Liver (tissue), 9 donors: ENCODE data around the gene SBF2. TPM values are rescaled to one million over a fixed set of nuclear protein-coding genes. Genes with fewer than 3 reads are reported as not detected.
"Not testable (repeated sequence)": the region's sequence is repeated elsewhere in the genome, so short reads cannot be mapped to it uniquely, and the experiment has no call there.

ENCODE experiments used
- DNase-seq: peaks from one replicate; pipeline ENCODE4 v3.0.0-alpha.2; 2017; ENCODE audit warnings: low spot score
- H3K27ac ChIP-seq, 2 donors: one replicate each; pipeline ENCODE4 v1.7.0; 2013; ENCODE audit warnings: inconsistent platforms in 2 of 2, low read length in 2 of 2, control low read depth in 1 of 2, low read depth in 1 of 2, mild to moderate bottlenecking in 1 of 2
- H3K27me3 ChIP-seq, 4 donors: one replicate each; pipeline versions ENCODE4 v1.6.1 to v1.7.0; 2013; ENCODE audit warnings: low read length in 3 of 4, inconsistent platforms in 1 of 4, mild to moderate bottlenecking in 1 of 4, moderate library complexity in 1 of 4; ENCODE audit not compliant: control insufficient read depth in 4 of 4, insufficient read depth in 4 of 4
- H3K36me3 ChIP-seq, 4 donors: one replicate each; pipeline versions ENCODE4 v1.6.1 to v1.7.0; 2013; ENCODE audit warnings: low read length in 3 of 4, mild to moderate bottlenecking in 3 of 4, low read depth in 1 of 4, moderate library complexity in 1 of 4; ENCODE audit not compliant: control insufficient read depth in 4 of 4, insufficient read depth in 3 of 4
- H3K4me1 ChIP-seq, 4 donors: one replicate each; pipeline versions ENCODE4 v1.6.1 to v1.7.0; 2013; ENCODE audit warnings: low read length in 3 of 4, mild to moderate bottlenecking in 3 of 4, moderate library complexity in 1 of 4; ENCODE audit not compliant: control insufficient read depth in 4 of 4, insufficient read depth in 4 of 4
- H3K4me3 ChIP-seq, 3 donors: one replicate each; pipeline versions ENCODE4 v1.6.1 to v1.7.0; 2013; ENCODE audit warnings: low read length in 3 of 3, control low read depth in 1 of 3, low read depth in 1 of 3, mild to moderate bottlenecking in 1 of 3
- H3K9ac ChIP-seq, 2 donors: one replicate each; pipeline ENCODE4 v1.7.0; 2013; ENCODE audit warnings: low read length in 2 of 2, mild to moderate bottlenecking in 2 of 2, moderate library complexity in 2 of 2, control low read depth in 1 of 2, low read depth in 1 of 2
- H3K9me3 ChIP-seq, 4 donors: one replicate each; pipeline versions ENCODE4 v1.6.1 to v1.7.0; 2013; ENCODE audit warnings: low read length in 3 of 4; ENCODE audit not compliant: control insufficient read depth in 4 of 4
- CTCF ChIP-seq: fragments of 150-350 bp; IDR thresholded peaks from 2 replicates; pipeline ENCODE4 v1.5.1; 2017; ENCODE audit warnings: improper control_type of control experiment, low read depth, low read length; ENCODE audit not compliant: missing input control
- EGR1 ChIP-seq, 2 donors: IDR thresholded peaks; 2 replicates each; pipeline ENCODE4 v1.6.1; 2016 to 2018; ENCODE audit warnings: antibody characterized with exemption in 2 of 2, low read depth in 2 of 2
- FOXA1 ChIP-seq: IDR thresholded peaks from 2 replicates; pipeline ENCODE4 v1.6.1; 2016; ENCODE audit warnings: antibody characterized with exemption
- FOXA2 ChIP-seq: IDR thresholded peaks from 2 replicates; pipeline ENCODE4 v1.6.1; 2016; ENCODE audit warnings: antibody characterized with exemption
- GABPA ChIP-seq, 2 donors: IDR thresholded peaks in 1 of 2; conservative IDR thresholded peaks in 1 of 2; 2 replicates each; pipeline ENCODE4 v1.6.1; 2016; ENCODE audit warnings: antibody characterized with exemption in 2 of 2, mild to moderate bottlenecking in 1 of 2, moderate library complexity in 1 of 2
- HNF4A ChIP-seq, 2 donors: conservative IDR thresholded peaks; 2 replicates each; pipeline ENCODE4 v1.6.1; 2016; ENCODE audit warnings: antibody characterized with exemption in 2 of 2, mild to moderate bottlenecking in 2 of 2
- HNF4G ChIP-seq: IDR thresholded peaks from 2 replicates; pipeline ENCODE4 v1.6.1; 2016; ENCODE audit warnings: antibody characterized with exemption
- JUND ChIP-seq, 2 donors: IDR thresholded peaks; 2 replicates each; pipeline ENCODE4 v1.6.1; 2016; ENCODE audit warnings: antibody characterized with exemption in 2 of 2
- MAX ChIP-seq: IDR thresholded peaks from 2 replicates; pipeline ENCODE4 v1.6.1; 2016; ENCODE audit warnings: antibody characterized with exemption
- RAD21 ChIP-seq, 2 donors: IDR thresholded peaks; 2 replicates each; pipeline ENCODE4 v1.6.1; 2016; ENCODE audit warnings: antibody characterized with exemption in 2 of 2, mild to moderate bottlenecking in 2 of 2
- REST ChIP-seq: IDR thresholded peaks from 2 replicates; pipeline ENCODE4 v1.6.1; 2016; ENCODE audit warnings: antibody characterized with exemption, mild to moderate bottlenecking
- RXRA ChIP-seq, 2 donors: IDR thresholded peaks; 2 replicates each; pipeline ENCODE4 v1.6.1; 2017 to 2018; ENCODE audit warnings: antibody characterized with exemption in 2 of 2, mild to moderate bottlenecking in 1 of 2
- SP1 ChIP-seq: IDR thresholded peaks from 2 replicates; pipeline ENCODE4 v1.6.1; 2018; ENCODE audit warnings: antibody characterized with exemption, mild to moderate bottlenecking
- TAF1 ChIP-seq: conservative IDR thresholded peaks from 2 replicates; pipeline ENCODE4 v1.6.1; 2016; ENCODE audit warnings: antibody characterized with exemption, mild to moderate bottlenecking
- YY1 ChIP-seq: IDR thresholded peaks from 2 replicates; pipeline ENCODE4 v1.6.1; 2016; ENCODE audit warnings: antibody characterized with exemption, mild to moderate bottlenecking
- ZBTB33 ChIP-seq: IDR thresholded peaks from 2 replicates; pipeline ENCODE4 v1.6.1; 2016; ENCODE audit warnings: antibody characterized with exemption
- WGBS: extraction: QIAGEN DNeasy Blood & Tissue Kit; methylation state at CpG from one replicate; pipeline ENCODE4 v1.1.7; 2013; 5-methylcytosine and 5-hydroxymethylcytosine counted together
- polyA plus RNA-seq, 2 donors: library from polyadenylated mRNA; stranded (reverse) in 1 of 2; unstranded in 1 of 2; fragments of 200-250 nt in 1 of 2; fragments of >200 nt in 1 of 2; fragmentation: Nextera tagmentation in 1 of 2; extraction: Ambion mirVana in 1 of 2; gene quantifications; one replicate each; pipeline versions ENCODE4 v1.2.1 to v1.2.3, GENCODE V29; 2013 to 2015
- total RNA-seq, 2 donors: library from RNA; depleted of rRNA; stranded (reverse); fragments of >200 nt; gene quantifications; one replicate each; pipeline ENCODE4 v1.2.3, GENCODE V29; 2014
- TF ChIP-seq, protein P1 (sequence below): IDR thresholded peaks from 2 replicates; pipeline ENCODE4 v1.6.1; 2016; ENCODE audit warnings: antibody characterized with exemption
- donor health status: healthy.
- donor health status: healthy.
- donor health status: healthy.
- donor health status: healthy.
- donor health status: healthy.

The SBF2 gene
- total and polyA plus RNA-seq, 4 donors, result 7.5 to 31.3 (median 14.7) TPM

DNA sequence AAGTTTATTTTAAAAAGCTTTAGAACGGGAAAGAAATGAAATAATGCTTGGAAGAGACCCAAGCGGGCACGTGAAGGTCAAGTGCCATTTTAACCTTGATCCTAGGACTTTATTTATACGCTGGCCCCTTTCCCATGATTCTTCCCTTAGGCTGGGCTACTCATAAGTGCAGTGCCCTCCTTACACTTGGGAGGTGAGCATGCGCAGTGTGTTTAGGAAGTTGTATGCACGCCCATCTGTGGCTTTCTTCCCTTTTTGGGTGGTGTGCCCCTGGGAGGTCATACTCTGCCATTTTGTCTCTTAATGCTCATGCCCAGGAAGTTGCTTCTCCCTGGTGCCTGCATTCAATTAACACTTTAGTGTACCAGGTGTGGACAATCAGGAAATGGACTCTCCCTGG is 390.4 kb downstream of the SBF2 start:
- Histone ChIP-seq H3K9me3 (no peaks in the 10 kb centered on the region), H3K27me3 (no peaks in the 10 kb centered on the region), H3K4me1 (peaks cover 0 to 8% (median 3%) of the 10 kb centered on the region in 4 donors), H3K27ac (no peak overlapping the region), H3K36me3 (no peaks in the 10 kb centered on the region), H3K9ac (no peak overlapping the region), H3K4me3 (no peak overlapping the region)
- TF ChIP-seq ZBTB33, result no peak
- TF ChIP-seq SP1, result no peak
- no peak for TF ChIP-seq GABPA (IDR thresholded peaks at IDR 0.05 in 1 of 2, conservative IDR thresholded peaks at IDR 0.05 in 1 of 2)
- no peak for TF ChIP-seq CTCF
- TF ChIP-seq JUND (IDR thresholded peaks at IDR 0.05), result no peak
- TF ChIP-seq HNF4G, result no peak
- no peak for TF ChIP-seq FOXA2
- no peak for TF ChIP-seq TAF1
- TF ChIP-seq FOXA1, result no peak
- TF ChIP-seq EGR1 (IDR thresholded peaks at IDR 0.05; ENCODE audit: low read depth in 2 of 2), result no peak
- TF ChIP-seq HNF4A (conservative IDR thresholded peaks at IDR 0.05), result no peak
- TF ChIP-seq YY1, result no peak
- no peak for TF ChIP-seq RXRA (IDR thresholded peaks at IDR 0.05)
- TF ChIP-seq MAX, result no peak
- TF ChIP-seq, protein P1, sequence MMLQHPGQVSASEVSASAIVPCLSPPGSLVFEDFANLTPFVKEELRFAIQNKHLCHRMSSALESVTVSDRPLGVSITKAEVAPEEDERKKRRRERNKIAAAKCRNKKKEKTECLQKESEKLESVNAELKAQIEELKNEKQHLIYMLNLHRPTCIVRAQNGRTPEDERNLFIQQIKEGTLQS, result no peak
- TF ChIP-seq REST, result no peak
- DNase-seq, result no peak
- WGBS, result 87% methylated on average over 6 of the region's 6 CpGs

- no peak for TF ChIP-seq ZBTB33
- no peak for TF ChIP-seq MAX
- no peak for TF ChIP-seq GABPA (IDR thresholded peaks at IDR 0.05 in 1 of 2, conservative IDR thresholded peaks at IDR 0.05 in 1 of 2)
- no peak for TF ChIP-seq RAD21 (IDR thresholded peaks at IDR 0.05)
- TF ChIP-seq FOXA2, result no peak
- H3K9me3 ChIP-seq, result no peaks in the 10 kb centered on the region
- H3K36me3 ChIP-seq, result no peaks in the 10 kb centered on the region
- H3K27me3 ChIP-seq, result no peaks in the 10 kb centered on the region
- H3K9ac ChIP-seq, result no peak overlapping the region
- peaks cover 0 to 6% (median 3%) of the 10 kb centered on the region in 4 donors for H3K4me1 ChIP-seq
- no peak for DNase-seq
- no peak overlapping the region for H3K27ac ChIP-seq
- no peak overlapping the region for H3K4me3 ChIP-seq
Observed at GRCh38 chr11:9901943-9902342, 392.1 kb downstream of the SBF2 start.

DNA sequence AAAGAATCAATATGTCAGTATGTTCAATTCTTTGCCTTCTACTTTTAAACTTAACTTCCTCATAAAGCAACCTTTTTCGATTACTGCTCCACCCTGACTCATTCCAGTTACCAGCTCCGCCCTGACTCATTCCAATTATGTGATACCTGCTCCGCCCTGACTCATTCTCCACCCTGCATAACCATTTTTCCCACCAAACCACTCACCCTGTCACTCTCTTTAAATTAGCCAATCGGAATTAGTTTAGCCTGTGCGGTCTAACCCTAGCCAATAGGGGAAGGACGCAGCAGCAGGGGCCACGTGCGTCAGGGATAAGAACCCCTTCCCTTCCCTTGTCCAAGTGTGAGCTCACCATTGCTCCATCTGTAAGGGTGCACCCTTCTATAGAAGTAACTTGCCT is 393.8 kb downstream of the SBF2 start:
- not testable (repeated sequence) for H3K9me3 ChIP-seq, H3K4me3 ChIP-seq, H3K9ac ChIP-seq, H3K36me3 ChIP-seq, DNase-seq, H3K27me3 ChIP-seq, H3K27ac ChIP-seq, H3K4me1 ChIP-seq
- WGBS, result 95% methylated on average over 8 of the region's 8 CpGs
